LNCAP (cell line): ENCODE data around the gene ZDHHC12.

ENCODE experiments used
- TF ChIP-seq, protein P1 (sequence below): fragments of 450-650 bp; IDR thresholded peaks from 2 replicates; pipeline ENCODE4 v1.5.1; 2017; ENCODE audit warnings: mild to moderate bottlenecking

The ZDHHC12 gene

DNA sequence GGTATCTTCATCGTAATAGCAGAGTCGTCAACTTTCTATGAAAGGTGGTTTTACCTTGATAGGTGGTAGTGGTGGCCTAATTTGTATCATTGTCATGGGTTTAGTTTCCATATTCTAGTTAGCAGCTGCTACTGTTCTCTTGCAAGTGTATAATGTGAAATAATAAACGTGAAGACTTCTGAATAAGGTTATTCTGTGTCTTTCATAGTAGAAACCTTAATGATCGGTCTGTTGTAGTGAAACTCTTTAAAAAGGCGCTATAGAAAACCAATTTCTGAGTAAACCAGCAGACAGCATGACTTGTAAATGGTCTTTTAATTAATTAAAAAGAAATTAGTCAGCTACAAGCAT lies 33.3 kb downstream of the ZDHHC12 start:
- TF ChIP-seq, protein P1, sequence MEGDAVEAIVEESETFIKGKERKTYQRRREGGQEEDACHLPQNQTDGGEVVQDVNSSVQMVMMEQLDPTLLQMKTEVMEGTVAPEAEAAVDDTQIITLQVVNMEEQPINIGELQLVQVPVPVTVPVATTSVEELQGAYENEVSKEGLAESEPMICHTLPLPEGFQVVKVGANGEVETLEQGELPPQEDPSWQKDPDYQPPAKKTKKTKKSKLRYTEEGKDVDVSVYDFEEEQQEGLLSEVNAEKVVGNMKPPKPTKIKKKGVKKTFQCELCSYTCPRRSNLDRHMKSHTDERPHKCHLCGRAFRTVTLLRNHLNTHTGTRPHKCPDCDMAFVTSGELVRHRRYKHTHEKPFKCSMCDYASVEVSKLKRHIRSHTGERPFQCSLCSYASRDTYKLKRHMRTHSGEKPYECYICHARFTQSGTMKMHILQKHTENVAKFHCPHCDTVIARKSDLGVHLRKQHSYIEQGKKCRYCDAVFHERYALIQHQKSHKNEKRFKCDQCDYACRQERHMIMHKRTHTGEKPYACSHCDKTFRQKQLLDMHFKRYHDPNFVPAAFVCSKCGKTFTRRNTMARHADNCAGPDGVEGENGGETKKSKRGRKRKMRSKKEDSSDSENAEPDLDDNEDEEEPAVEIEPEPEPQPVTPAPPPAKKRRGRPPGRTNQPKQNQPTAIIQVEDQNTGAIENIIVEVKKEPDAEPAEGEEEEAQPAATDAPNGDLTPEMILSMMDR = no peak

GRCh38 chr9:128689820-128690683 lies 33.9 kb downstream of the ZDHHC12 start:
- TF ChIP-seq, protein P1 = no peak

DNA sequence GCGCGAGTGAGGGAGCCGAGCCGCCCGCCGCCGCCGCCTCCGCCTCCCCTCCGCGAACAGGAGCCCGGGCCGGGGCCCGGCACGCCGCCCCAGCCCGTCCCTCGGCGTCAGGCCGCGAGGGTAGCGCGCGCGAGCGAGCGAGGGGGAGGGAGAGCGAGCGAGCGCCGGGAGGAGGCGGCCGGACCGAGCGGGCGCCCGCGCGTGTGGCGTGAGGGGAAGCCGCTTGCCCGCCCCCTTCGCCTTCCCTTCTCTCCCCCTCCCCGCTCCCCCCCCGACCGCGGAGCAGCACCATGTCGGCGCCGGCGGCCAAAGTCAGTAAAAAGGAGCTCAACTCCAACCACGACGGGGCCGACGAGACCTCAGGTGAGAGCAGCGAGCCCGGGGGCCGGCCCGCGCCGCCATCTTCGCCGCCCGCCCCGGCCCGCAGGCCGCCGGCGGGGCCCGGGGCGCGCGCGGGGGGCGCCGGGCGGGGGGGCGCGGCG lies 34.6 kb downstream of the ZDHHC12 start:
- TF ChIP-seq, protein P1 = no peak

DNA sequence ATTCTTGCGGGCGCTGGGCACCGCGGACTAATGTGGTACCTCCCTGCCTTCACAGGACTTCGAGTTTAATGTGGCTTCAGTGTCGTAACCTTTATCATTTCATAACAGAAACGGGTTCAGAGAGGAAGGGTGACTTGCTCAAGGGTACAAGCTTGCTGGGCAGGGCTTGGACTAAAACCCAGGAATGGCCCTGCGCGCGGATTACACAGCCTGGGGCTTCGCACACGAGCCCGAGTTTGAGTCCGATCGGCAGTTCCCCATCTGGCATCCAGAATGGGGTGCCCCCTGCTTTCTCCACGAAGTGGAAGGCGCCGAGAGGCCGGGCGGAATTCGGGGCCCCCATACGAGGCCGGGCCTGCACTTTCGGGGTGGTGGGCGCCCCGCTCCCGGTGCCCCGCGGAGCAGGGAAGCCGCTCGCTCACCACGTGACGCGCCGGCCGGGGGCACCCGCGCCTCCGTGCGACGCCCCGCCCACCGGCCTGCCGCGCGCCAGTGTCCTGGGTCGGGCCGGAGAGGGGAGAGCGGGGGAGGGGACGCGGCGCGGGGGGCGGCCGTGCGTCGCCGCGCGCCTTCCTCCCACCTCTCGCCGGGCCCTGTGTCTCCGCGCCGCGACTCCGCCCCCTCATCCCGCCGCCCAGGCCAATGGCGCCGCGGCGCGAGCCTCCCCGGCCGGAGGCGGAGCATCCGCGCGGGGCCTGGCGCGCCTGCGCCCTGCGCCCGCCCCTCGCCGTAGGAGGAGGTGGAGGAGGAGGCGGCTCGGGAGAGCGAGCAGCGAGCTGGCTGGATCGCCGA lies 35.2 kb downstream of the ZDHHC12 start, which contains the start of gene SET:
TSS of gene SET (plus strand) at position 722 of the 792 bp plus-strand sequence. CDS start 361 bp downstream, outside the sequence.
- TF ChIP-seq, protein P1 = no peak

GRCh38 chr9:128687453-128687852 lies 36.5 kb downstream of the ZDHHC12 start:
- TF ChIP-seq, protein P1 = no peak

DNA sequence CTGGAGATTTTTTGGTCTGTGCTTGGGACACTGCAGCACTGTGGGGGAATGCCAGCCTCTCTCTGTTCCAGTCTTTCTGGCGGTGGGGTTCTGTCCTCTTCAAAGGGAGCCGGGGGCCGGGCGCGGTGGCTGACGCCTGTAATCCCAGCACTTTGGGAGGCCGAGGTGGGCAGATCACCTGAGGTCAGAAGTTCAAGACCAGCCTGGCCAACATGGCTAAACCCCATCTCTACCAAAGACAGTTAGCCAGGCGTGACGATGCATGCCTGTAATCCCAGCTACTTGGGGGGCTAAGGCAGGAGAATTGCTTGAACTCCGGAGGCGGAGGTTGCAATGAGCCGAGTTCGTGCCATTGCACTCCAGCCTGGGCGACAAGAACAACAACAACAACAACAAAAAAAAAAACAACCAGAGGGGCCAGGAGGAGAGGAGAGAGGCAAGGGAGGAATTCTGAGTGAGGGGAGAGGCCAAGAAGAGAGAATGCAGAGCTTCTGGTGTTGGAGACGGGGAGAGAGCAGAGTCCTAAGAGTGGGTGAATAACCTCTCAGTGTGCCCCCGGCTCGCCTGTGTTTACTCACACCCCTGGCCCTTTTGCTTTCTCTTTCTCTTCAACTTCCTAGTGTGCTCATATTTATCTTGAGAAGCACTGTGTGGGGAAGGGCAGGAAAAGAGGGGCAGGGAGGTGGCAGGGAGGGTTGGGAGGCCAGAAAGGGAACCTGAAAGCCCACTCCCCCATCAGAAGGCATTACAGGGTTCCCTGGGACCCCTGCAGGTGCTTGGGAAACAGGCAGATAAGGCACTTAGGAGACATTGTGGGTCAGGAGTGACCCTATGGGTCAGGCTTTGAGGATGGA lies 38.1 kb downstream of the ZDHHC12 start:
- TF ChIP-seq, protein P1 = no peak
